Cardiac fibroblast (primary cell): Measurements from ENCODE around the gene MNAT1.

Experiments
- DNase-seq, 2 donors: peaks; one replicate each; pipeline versions ENCODE4 v3.0.0 to v3.0.0-alpha.2; 2010; ENCODE audit warnings: low read depth in 2 of 2
- H3K4me3 ChIP-seq, 2 donors: replicated peaks in 1 of 2; 1 replicate in 1 of 2; 2 replicates in 1 of 2; pipeline ENCODE4 v1.5.1; 2011; ENCODE audit warnings: low read depth in 2 of 2, low read length in 2 of 2, mild to moderate bottlenecking in 2 of 2, moderate library complexity in 1 of 2
- TF ChIP-seq, protein P1 (sequence below): IDR thresholded peaks from one replicate; pipeline ENCODE4 v1.5.1; 2011; ENCODE audit warnings: low read depth, mild to moderate bottlenecking, low read length, inconsistent platforms

MNAT1 gene

DNA sequence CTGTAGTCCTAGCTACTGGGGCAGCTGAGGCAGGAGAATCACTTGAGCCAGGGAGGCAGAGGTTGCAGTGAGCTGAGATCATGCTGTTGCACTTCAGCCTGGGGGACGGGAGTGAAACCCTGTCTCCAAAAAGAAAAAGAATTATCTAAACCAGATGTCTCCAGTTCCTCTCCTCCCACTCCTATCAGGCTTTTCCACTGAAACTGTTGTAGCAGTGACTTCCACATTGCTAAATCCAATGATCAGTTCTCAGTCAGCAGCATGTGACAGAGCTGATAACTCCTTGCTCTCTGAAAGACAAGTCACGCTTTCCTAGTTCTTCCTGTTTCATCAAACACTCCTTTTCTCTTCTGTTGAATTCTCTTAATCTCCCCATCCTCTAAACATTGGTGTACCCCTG is 255.0 kb downstream of the MNAT1 start:
- DNase-seq = peak in 1 of 2 donors; percentile 18
- no peak overlapping the region for H3K4me3 ChIP-seq
- TF ChIP-seq, protein P1, sequence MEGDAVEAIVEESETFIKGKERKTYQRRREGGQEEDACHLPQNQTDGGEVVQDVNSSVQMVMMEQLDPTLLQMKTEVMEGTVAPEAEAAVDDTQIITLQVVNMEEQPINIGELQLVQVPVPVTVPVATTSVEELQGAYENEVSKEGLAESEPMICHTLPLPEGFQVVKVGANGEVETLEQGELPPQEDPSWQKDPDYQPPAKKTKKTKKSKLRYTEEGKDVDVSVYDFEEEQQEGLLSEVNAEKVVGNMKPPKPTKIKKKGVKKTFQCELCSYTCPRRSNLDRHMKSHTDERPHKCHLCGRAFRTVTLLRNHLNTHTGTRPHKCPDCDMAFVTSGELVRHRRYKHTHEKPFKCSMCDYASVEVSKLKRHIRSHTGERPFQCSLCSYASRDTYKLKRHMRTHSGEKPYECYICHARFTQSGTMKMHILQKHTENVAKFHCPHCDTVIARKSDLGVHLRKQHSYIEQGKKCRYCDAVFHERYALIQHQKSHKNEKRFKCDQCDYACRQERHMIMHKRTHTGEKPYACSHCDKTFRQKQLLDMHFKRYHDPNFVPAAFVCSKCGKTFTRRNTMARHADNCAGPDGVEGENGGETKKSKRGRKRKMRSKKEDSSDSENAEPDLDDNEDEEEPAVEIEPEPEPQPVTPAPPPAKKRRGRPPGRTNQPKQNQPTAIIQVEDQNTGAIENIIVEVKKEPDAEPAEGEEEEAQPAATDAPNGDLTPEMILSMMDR = no peak

DNA sequence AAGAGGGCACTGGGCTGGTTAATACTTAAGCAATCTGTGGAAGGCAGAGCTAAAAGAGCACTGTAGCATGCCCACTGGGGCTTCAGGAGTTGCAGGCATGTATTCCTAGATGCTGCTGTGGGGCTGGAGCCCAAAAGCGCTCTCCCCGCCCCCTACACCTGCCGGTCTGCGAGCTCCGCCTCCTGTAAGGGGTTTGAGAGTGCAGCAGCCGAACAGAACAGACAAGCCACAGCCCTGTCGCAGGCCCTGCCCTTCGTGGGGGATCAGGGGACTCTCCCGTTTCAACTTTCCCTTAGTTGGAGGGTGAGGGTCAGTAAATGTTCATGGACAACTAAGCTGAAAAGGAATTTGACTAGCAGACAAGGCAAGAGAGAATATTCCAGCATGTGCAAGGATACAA is 264.1 kb downstream of the MNAT1 start:
- TF ChIP-seq, protein P1 = no peak
- no peak overlapping the region for H3K4me3 ChIP-seq
- DNase-seq = no peak

DNA sequence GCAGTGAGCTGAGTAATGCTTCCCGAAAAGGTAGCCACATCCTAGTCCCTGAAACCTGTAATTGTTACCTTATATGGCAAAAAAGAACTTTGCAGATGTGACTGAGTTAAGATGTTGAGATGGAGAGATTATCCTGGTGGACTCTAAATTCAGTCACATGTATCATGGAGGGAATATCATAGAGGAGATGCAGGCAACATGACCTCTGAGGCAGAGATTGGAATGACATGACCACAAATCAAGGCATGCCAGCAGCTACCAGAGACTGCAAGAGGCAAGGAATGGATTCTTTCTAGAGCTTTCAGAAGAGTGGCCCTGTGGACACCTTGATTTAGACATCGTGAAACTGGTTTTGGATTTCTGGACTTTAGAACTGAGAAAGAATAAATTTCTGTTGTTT is 265.0 kb downstream of the MNAT1 start:
- TF ChIP-seq, protein P1 = no peak
- no peak overlapping the region for H3K4me3 ChIP-seq
- no peak for DNase-seq

DNA sequence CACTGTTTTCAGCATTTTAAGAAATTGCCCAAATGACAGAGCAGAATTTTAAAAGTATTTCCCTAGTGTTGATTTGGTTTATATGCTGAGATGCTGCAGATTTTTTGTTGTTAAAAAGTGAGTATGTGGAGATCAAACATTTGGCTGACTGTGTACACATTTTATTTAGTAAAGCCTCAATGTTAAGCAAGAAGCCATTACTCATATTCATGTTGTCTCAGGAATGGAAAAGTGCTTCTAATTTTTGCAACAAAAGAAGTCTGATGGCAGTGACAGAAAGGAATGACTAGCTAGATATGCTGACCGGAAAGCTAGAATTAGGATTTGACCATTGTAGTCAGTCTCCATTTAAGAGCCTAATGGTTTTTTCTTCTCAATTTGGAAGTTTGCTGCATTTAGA is 269.0 kb downstream of the MNAT1 start:
- TF ChIP-seq, protein P1 = no peak
- no peak overlapping the region for H3K4me3 ChIP-seq
- peak; percentile 38 to 75 for DNase-seq

DNA sequence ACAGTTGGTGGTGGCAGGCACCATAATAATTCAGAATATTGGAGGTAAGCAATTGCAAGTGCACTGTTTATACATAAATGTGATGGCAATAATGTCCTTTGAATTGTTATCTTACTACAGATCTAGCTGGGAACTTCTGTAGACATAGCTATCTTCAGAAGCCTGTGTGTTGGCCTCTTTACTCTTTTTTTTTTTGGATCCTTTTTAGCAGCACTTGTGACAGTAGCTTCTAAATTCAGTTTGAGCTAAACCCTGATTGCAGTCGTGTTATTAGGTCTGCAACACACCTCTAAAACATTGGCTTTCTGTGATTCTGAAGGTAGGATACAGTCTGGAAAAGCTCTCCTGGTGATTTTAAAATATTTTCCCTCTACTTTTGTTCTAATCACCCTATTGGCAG is 285.0 kb downstream of the MNAT1 start:
- H3K4me3 ChIP-seq = no peak overlapping the region
- TF ChIP-seq, protein P1 = no peak
- no peak for DNase-seq
